Measurements from ENCODE around the gene ZNF609.
A peak's percentile ranks its signal among the peaks of the same experiment; 100 is the strongest.

The ZNF609 gene

DNA sequence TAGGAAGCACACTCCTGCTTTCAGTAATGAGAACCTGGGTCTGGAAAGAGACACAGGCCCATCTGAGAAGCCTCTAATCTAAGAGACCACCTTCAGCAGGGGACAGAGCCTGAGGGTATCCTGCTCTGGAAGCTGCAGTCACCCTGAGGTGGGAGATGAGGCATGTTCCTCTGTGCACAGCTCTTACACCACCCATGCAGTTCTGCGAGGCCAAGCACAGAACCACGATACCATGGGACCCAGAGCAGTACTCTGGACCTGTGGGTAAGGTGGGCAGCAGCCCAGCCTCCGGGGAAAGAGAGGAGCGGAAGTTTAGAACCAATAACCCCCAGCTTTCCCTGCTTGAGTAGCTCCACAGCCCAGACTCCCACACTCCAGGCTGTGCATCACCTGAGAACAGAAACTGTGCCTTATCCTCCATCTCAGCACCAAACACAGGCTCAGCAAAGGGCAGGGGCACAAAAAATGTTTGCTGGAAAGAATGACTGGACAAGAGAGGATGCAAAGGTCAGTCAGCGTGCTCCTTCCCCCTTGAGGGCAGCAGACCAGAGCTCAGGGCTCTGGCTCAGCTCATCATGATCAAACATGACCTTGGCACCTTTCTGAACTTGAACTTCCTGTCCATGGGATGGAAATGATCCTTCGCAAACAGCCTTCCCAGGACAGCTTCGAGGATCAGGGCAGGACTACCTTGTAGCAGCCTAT, 271.9 kb downstream of the ZNF609 start:
- DNase-seq (ENCODE audit: low read depth, low spot score): peak; percentile 12
